Osteoblast (primary cell): ENCODE measurements around the gene SLC22A14. TPM values are rescaled to one million over a fixed set of nuclear protein-coding genes. Genes with fewer than 3 reads are reported as not detected.

Experiments used
- DNase-seq: peaks from one replicate; pipeline ENCODE4 v3.0.0; 2011; ENCODE audit warnings: low spot score, mixed read lengths; ENCODE audit not compliant: insufficient read length; ENCODE audit errors: missing footprints
- H2AFZ ChIP-seq: 2 replicates; pipeline ENCODE4 v1.6.0; 2011; ENCODE audit warnings: mild to moderate bottlenecking, low read length
- H3K27ac ChIP-seq: 2 replicates; pipeline ENCODE4 v1.5.1; 2011; ENCODE audit warnings: mild to moderate bottlenecking, low read depth, low read length, moderate library complexity
- H3K27me3 ChIP-seq: 2 replicates; pipeline ENCODE4 v1.6.0; 2012; ENCODE audit warnings: mild to moderate bottlenecking, control low read depth, inconsistent platforms, low read length, moderate library complexity; ENCODE audit not compliant: insufficient read depth
- H3K36me3 ChIP-seq: 2 replicates; pipeline ENCODE4 v1.5.1; 2011; ENCODE audit warnings: mild to moderate bottlenecking, low read length, control low read depth, moderate library complexity; ENCODE audit not compliant: insufficient read depth
- H3K4me1 ChIP-seq: 2 replicates; pipeline ENCODE4 v1.5.1; 2011; ENCODE audit warnings: mild to moderate bottlenecking, low read length, control low read depth, moderate library complexity; ENCODE audit not compliant: insufficient read depth
- H3K4me2 ChIP-seq: 2 replicates; pipeline ENCODE4 v1.6.0; 2011; ENCODE audit warnings: mild to moderate bottlenecking, low read length; ENCODE audit not compliant: insufficient read depth
- H3K4me3 ChIP-seq: fragments of 200-600 bp; sonication (generic); 3 replicates; pipeline ENCODE4 v1.5.1; 2012; ENCODE audit warnings: mild to moderate bottlenecking, low read length, inconsistent platforms; ENCODE audit not compliant: insufficient read depth
- H3K79me2 ChIP-seq: 2 replicates; pipeline ENCODE4 v1.6.0; 2012; ENCODE audit warnings: mild to moderate bottlenecking, low read length, control low read depth, inconsistent platforms; ENCODE audit not compliant: insufficient read depth
- H3K9me3 ChIP-seq: 2 replicates; pipeline ENCODE4 v1.5.1; 2011; ENCODE audit warnings: low read depth, low read length, control low read depth
- H4K20me1 ChIP-seq: 2 replicates; pipeline ENCODE4 v1.6.0; 2012; ENCODE audit warnings: mild to moderate bottlenecking, low read length, control low read depth; ENCODE audit not compliant: insufficient read depth
- CTCF ChIP-seq: IDR thresholded peaks from 2 replicates; pipeline ENCODE4 v1.5.1; 2011; ENCODE audit warnings: mild to moderate bottlenecking, low read depth, low read length, moderate library complexity; ENCODE audit errors: extremely low read depth
- total RNA-seq: library from RNA; depleted of rRNA; stranded (reverse); fragments of >200 nt; gene quantifications from 2 replicates; pipeline ENCODE4 v1.2.3, GENCODE V29; 2012

The SLC22A14 gene
- total RNA-seq, 1 donor, result 0.36 TPM

DNA sequence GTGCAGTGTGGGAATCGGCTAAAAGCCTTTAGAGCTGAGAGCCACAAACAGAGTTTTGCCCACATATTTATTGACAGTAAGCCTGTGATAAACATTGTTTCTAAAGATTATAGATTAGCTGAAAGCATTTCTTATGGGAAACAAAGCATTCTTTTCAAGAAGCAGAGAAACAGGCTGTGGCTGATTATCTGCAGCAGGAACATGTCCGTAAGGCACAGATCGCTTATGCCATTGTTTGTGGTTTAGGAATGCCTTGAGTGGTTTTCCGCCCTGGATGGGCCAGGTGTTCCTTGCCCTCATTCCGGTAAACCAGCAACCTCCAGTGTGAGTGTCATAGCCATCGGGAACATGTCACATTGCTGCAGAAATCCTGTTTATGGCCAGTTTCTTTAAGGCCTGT, 76.9 kb downstream of the SLC22A14 start:
- Histone ChIP-seq H3K27ac (no peak overlapping the region), H2AFZ (no peak overlapping the region), H3K36me3 (peaks cover 12% of the 10 kb centered on the region), H3K27me3 (no peaks in the 10 kb centered on the region), H3K4me1 (peaks cover 4% of the 10 kb centered on the region), H3K9me3 (no peaks in the 10 kb centered on the region), H3K4me3 (no peak overlapping the region), H4K20me1 (no peaks in the 10 kb centered on the region), H3K79me2 (peaks cover 6% of the 10 kb centered on the region), H3K4me2 (no peak overlapping the region)
- DNase-seq, result no peak
- TF ChIP-seq CTCF, result no peak

DNA sequence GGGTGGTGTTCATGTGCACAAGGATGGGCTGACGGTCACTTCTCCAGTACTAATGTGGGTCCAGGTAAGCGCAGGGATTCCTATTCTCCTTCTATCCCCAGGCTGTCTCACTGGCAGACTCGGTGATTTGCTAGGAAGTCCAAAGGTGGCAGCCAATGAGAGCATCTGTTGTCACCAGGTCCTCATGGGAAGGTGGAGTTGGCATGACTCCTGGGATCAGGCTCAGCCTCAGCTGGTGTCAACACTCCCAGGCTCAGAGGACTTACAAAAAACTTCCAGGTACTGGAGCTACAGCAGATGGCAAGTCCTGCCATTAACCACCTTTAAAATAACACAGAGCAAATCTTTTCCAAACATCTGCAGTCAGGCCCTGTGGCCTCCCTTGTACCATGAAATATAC, 78.3 kb downstream of the SLC22A14 start:
- no peaks in the 10 kb centered on the region for H4K20me1 ChIP-seq
- H3K79me2 ChIP-seq, result peaks cover 2% of the 10 kb centered on the region
- no peak overlapping the region for H3K27ac ChIP-seq
- no peak overlapping the region for H3K4me3 ChIP-seq
- no peaks in the 10 kb centered on the region for H3K27me3 ChIP-seq
- H3K36me3 ChIP-seq, result peaks cover 12% of the 10 kb centered on the region
- H2AFZ ChIP-seq, result no peak overlapping the region
- H3K9me3 ChIP-seq, result no peaks in the 10 kb centered on the region
- no peak for DNase-seq
- no peak for TF ChIP-seq CTCF
- no peak overlapping the region for H3K4me2 ChIP-seq
- H3K4me1 ChIP-seq, result no peaks in the 10 kb centered on the region

DNA sequence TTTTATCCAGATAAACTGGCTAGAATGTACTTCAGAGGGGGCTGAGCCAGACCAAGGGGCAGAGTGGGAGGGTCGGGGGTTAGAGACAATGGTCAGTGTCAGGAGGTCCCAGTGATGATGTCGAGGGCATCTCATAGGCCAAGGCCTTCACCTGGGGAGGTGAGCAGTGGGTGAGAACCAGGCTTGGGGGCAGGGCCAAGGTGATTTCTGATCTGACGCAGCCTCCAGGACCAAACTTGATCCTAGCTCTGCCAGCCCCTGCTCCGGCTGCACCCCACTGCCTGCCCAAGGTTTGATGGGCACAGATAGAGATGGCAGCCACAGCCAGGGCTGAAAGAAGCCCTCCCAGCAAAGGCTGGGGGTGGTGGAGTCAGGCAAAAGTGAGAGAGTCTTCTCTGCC, 79.4 kb downstream of the SLC22A14 start:
- H3K27ac ChIP-seq, result no peak overlapping the region
- H4K20me1 ChIP-seq, result no peaks in the 10 kb centered on the region
- H2AFZ ChIP-seq, result no peak overlapping the region
- no peak for TF ChIP-seq CTCF
- H3K4me1 ChIP-seq, result no peaks in the 10 kb centered on the region
- H3K27me3 ChIP-seq, result no peaks in the 10 kb centered on the region
- H3K36me3 ChIP-seq, result peaks cover 12% of the 10 kb centered on the region
- H3K4me2 ChIP-seq, result no peak overlapping the region
- no peaks in the 10 kb centered on the region for H3K9me3 ChIP-seq
- H3K79me2 ChIP-seq, result peaks cover 2% of the 10 kb centered on the region
- H3K4me3 ChIP-seq, result no peak overlapping the region
- no peak for DNase-seq

DNA sequence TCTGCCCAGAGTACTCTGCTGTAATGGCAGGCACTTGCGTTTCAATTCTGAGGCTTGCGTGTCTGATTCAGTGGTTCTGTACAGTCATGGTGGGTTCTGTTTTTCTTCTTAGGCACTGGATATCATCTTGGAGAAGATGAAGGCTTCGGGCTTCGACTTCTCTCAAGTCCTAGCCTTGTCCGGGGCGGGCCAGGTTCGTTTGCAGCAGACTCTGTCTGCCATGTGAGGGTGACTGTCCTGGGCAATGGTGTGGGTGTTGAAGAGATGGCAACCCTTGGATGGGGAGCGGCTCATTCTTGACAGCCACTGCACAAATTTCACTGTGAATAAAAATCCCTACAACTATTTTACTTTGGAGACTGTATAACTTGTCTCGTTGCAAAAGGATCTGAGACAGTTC, 80.7 kb downstream of the SLC22A14 start:
- no peak overlapping the region for H3K4me3 ChIP-seq
- no peak for TF ChIP-seq CTCF
- H3K36me3 ChIP-seq, result peaks cover 13% of the 10 kb centered on the region
- DNase-seq, result no peak
- no peak overlapping the region for H3K27ac ChIP-seq
- no peaks in the 10 kb centered on the region for H4K20me1 ChIP-seq
- no peaks in the 10 kb centered on the region for H3K4me1 ChIP-seq
- H2AFZ ChIP-seq, result no peak overlapping the region
- H3K79me2 ChIP-seq, result no peaks in the 10 kb centered on the region
- no peaks in the 10 kb centered on the region for H3K9me3 ChIP-seq
- H3K27me3 ChIP-seq, result no peaks in the 10 kb centered on the region
- no peak overlapping the region for H3K4me2 ChIP-seq
